H9 (cell line): ENCODE results near the gene WLS. TPM values are rescaled to one million over a fixed set of nuclear protein-coding genes. Genes with fewer than 3 reads are reported as not detected.

ENCODE experiments used
- DNase-seq: peaks from one replicate; pipeline ENCODE4 v3.0.0-alpha.2; 2017
- H2AFZ ChIP-seq: one replicate; pipeline ENCODE4 v1.6.1; 2013; ENCODE audit warnings: mild to moderate bottlenecking, low read length, control low read depth, moderate library complexity
- H2AK5ac ChIP-seq: 2 replicates; pipeline ENCODE4 v1.6.1; 2013; ENCODE audit warnings: low read length, control low read depth, mixed read lengths; ENCODE audit not compliant: insufficient read length
- H2BK120ac ChIP-seq: one replicate; pipeline ENCODE4 v1.6.1; 2013; ENCODE audit warnings: low read depth, mild to moderate bottlenecking, low read length, control low read depth, inconsistent platforms; ENCODE audit not compliant: poor library complexity, severe bottlenecking
- H2BK12ac ChIP-seq: 2 replicates; pipeline ENCODE4 v1.6.1; 2013; ENCODE audit warnings: low read length, control low read depth, mixed read lengths, low read depth; ENCODE audit not compliant: insufficient read length
- H2BK15ac ChIP-seq: 2 replicates; pipeline ENCODE4 v1.6.1; 2013; ENCODE audit warnings: low read depth, low read length, control low read depth
- H2BK20ac ChIP-seq: one replicate; pipeline ENCODE4 v1.6.1; 2013; ENCODE audit warnings: low read depth, mild to moderate bottlenecking, low read length, control low read depth, inconsistent platforms; ENCODE audit not compliant: poor library complexity, severe bottlenecking
- H2BK5ac ChIP-seq: 2 replicates; pipeline ENCODE4 v1.6.1; 2013; ENCODE audit warnings: low read length, control low read depth, mixed read lengths; ENCODE audit not compliant: insufficient read length
- H3K14ac ChIP-seq: 2 replicates; pipeline ENCODE4 v1.6.1; 2013; ENCODE audit warnings: low read length, control low read depth; ENCODE audit not compliant: insufficient read depth
- H3K18ac ChIP-seq: 2 replicates; pipeline ENCODE4 v1.6.1; 2013; ENCODE audit warnings: low read depth, mild to moderate bottlenecking, mixed read lengths, low read length, control low read depth; ENCODE audit not compliant: insufficient read length
- H3K23ac ChIP-seq: 2 replicates; pipeline ENCODE4 v1.6.1; 2013; ENCODE audit warnings: low read length, control low read depth, mixed read lengths, low read depth; ENCODE audit not compliant: insufficient read length
- H3K23me2 ChIP-seq: 2 replicates; pipeline ENCODE4 v1.6.1; 2013; ENCODE audit warnings: low read depth, mild to moderate bottlenecking, mixed read lengths, low read length, control low read depth; ENCODE audit not compliant: insufficient read length, poor library complexity, severe bottlenecking
- H3K27ac ChIP-seq: 2 replicates; pipeline ENCODE4 v1.5.1; 2013; ENCODE audit warnings: low read length, control low read depth, mixed read lengths, low read depth; ENCODE audit not compliant: insufficient read length
- H3K27me3 ChIP-seq: 2 replicates; pipeline ENCODE4 v1.6.1; 2013; ENCODE audit warnings: low read length, control low read depth, inconsistent platforms; ENCODE audit not compliant: insufficient read depth
- H3K4ac ChIP-seq: 2 replicates; pipeline ENCODE4 v1.6.1; 2013; ENCODE audit warnings: low read depth, mild to moderate bottlenecking, control low read depth, inconsistent platforms, low read length, moderate library complexity
- H3K4me1 ChIP-seq: 2 replicates; pipeline ENCODE4 v1.6.1; 2013; ENCODE audit warnings: low read length, control low read depth, inconsistent platforms; ENCODE audit not compliant: insufficient read depth
- H3K4me2 ChIP-seq: 2 replicates; pipeline ENCODE4 v1.6.1; 2013; ENCODE audit warnings: low read length, control low read depth, mixed read lengths; ENCODE audit not compliant: insufficient read length, insufficient read depth
- H3K56ac ChIP-seq: 2 replicates; pipeline ENCODE4 v1.6.1; 2013; ENCODE audit warnings: low read depth, mild to moderate bottlenecking, mixed read lengths, low read length, control low read depth; ENCODE audit not compliant: insufficient read length
- H3K79me1 ChIP-seq: 2 replicates; pipeline ENCODE4 v1.6.1; 2013; ENCODE audit warnings: low read depth, mild to moderate bottlenecking, moderate library complexity, low read length, control low read depth, inconsistent platforms; ENCODE audit not compliant: insufficient read depth, poor library complexity, severe bottlenecking
- H3K79me2 ChIP-seq: 2 replicates; pipeline ENCODE4 v1.6.1; 2013; ENCODE audit warnings: low read length, control low read depth, inconsistent platforms; ENCODE audit not compliant: insufficient read depth
- H3K9ac ChIP-seq: 2 replicates; pipeline ENCODE4 v1.6.1; 2013; ENCODE audit warnings: low read length, control low read depth, mixed read lengths; ENCODE audit not compliant: insufficient read length; ENCODE audit errors: extremely low read depth
- H3K9me3 ChIP-seq: one replicate; pipeline ENCODE4 v1.6.1; 2013; ENCODE audit warnings: low read depth, low read length, inconsistent platforms; ENCODE audit not compliant: control insufficient read depth
- H3T11ph ChIP-seq: one replicate; pipeline ENCODE4 v1.6.1; 2013; ENCODE audit warnings: mild to moderate bottlenecking, low read length, control low read depth, inconsistent platforms
- H4K20me1 ChIP-seq: one replicate; pipeline ENCODE4 v1.6.1; 2013; ENCODE audit not compliant: control insufficient read depth, insufficient read length, insufficient read depth
- H4K5ac ChIP-seq: 2 replicates; pipeline ENCODE4 v1.6.1; 2013; ENCODE audit warnings: low read depth, mild to moderate bottlenecking, mixed read lengths, low read length, control low read depth; ENCODE audit not compliant: insufficient read length
- H4K8ac ChIP-seq: replicated peaks from 2 replicates; pipeline ENCODE4 v1.6.1; 2013; ENCODE audit warnings: low read length, control low read depth, mixed read lengths, low read depth; ENCODE audit not compliant: insufficient read length
- H4K91ac ChIP-seq: 2 replicates; pipeline ENCODE4 v1.6.1; 2013; ENCODE audit warnings: low read depth, mild to moderate bottlenecking, moderate library complexity, mixed read lengths, low read length, control low read depth; ENCODE audit not compliant: insufficient read length
- H3K27ac Mint-ChIP-seq, 3 experiments: 2 replicates in 2 of 3; 3 replicates in 1 of 3; pipeline ENCODE4 v1.8.0; 2020 to 2021; ENCODE audit warnings: mixed read lengths in 3 of 3, mild to moderate bottlenecking in 1 of 3, moderate library complexity in 1 of 3
- H3K27me3 Mint-ChIP-seq: 2 replicates; pipeline ENCODE4 v1.8.0; 2021; ENCODE audit warnings: low read depth, mild to moderate bottlenecking, moderate library complexity, mixed read lengths
- H3K36me3 Mint-ChIP-seq, 3 experiments: 2 replicates in 2 of 3; 3 replicates in 1 of 3; pipeline ENCODE4 v1.8.0; 2020 to 2021; ENCODE audit warnings: low read depth in 3 of 3, mixed read lengths in 3 of 3; ENCODE audit not compliant: insufficient read depth in 1 of 3
- H3K4me1 Mint-ChIP-seq, 2 experiments: 2 replicates each; pipeline ENCODE4 v1.8.0; 2020; ENCODE audit warnings: mixed read lengths in 2 of 2
- H3K4me3 Mint-ChIP-seq, 2 experiments: 2 replicates in 1 of 2; 3 replicates in 1 of 2; pipeline ENCODE4 v1.8.0; 2020 to 2021; ENCODE audit warnings: mild to moderate bottlenecking in 2 of 2, mixed read lengths in 2 of 2, moderate library complexity in 1 of 2
- H3K9me3 Mint-ChIP-seq, 2 experiments: 2 replicates in 1 of 2; 3 replicates in 1 of 2; pipeline ENCODE4 v1.8.0; 2020; ENCODE audit warnings: mild to moderate bottlenecking in 2 of 2, mixed read lengths in 2 of 2, moderate library complexity in 1 of 2
- WGBS: extraction: QIAGEN DNeasy Blood & Tissue Kit; methylation state at CpG from one replicate; pipeline ENCODE4 v1.1.7; 2013; ENCODE audit warnings: missing lambda C conversion rate, low lambda C conversion rate, mixed read lengths; ENCODE audit not compliant: insufficient read length; ENCODE audit errors: extremely low coverage; 5-methylcytosine and 5-hydroxymethylcytosine counted together
- total RNA-seq: library from RNA; stranded (reverse); gene quantifications from 2 replicates; pipeline ENCODE4 v1.2.1, GENCODE V29; 2021
- TF ChIP-seq, protein P1 (sequence below): fragments of 200-600 bp; sonication (generic); conservative IDR thresholded peaks from 3 replicates; pipeline ENCODE4 v1.8.0; 2021; ENCODE audit warnings: antibody characterized with exemption, mild to moderate bottlenecking

Gene WLS
- total RNA-seq, 1 experiment from 2014 or later, result 0.94 TPM

DNA sequence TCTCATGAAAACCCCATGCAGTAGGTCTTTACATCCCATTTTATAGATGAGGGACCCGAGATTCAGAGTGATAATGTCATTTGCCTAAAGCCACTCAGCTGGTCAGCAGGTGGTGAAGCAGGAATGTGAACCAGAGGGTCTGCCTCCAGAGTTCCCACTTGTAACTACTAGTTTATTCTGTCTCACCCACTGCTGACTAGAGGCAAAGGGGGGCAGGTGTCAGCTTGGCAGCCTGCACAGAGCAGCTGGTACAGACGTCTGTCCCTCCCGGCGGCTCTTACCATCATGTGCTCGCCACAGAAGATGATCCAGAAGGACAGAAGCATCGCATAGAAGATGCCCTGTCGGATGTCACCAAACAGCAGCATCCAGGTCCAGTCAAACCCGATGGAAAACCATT lies 82.4 kb downstream of the WLS start:
- H3K23me2 ChIP-seq, result no peaks in the 10 kb centered on the region
- H3K4me1 Mint-ChIP-seq, result peaks cover 14 to 17% of the 10 kb centered on the region in 2 experiments
- no peak overlapping the region for H2BK120ac ChIP-seq
- no peak overlapping the region for H3K9ac ChIP-seq
- no peak for DNase-seq
- TF ChIP-seq, protein P1, sequence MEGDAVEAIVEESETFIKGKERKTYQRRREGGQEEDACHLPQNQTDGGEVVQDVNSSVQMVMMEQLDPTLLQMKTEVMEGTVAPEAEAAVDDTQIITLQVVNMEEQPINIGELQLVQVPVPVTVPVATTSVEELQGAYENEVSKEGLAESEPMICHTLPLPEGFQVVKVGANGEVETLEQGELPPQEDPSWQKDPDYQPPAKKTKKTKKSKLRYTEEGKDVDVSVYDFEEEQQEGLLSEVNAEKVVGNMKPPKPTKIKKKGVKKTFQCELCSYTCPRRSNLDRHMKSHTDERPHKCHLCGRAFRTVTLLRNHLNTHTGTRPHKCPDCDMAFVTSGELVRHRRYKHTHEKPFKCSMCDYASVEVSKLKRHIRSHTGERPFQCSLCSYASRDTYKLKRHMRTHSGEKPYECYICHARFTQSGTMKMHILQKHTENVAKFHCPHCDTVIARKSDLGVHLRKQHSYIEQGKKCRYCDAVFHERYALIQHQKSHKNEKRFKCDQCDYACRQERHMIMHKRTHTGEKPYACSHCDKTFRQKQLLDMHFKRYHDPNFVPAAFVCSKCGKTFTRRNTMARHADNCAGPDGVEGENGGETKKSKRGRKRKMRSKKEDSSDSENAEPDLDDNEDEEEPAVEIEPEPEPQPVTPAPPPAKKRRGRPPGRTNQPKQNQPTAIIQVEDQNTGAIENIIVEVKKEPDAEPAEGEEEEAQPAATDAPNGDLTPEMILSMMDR, result no peak
- H3T11ph ChIP-seq, result no peak overlapping the region
- H3K56ac ChIP-seq, result no peak overlapping the region
- no peak overlapping the region for H3K4me2 ChIP-seq
- H3K14ac ChIP-seq, result no peak overlapping the region
- no peaks in the 10 kb centered on the region for H3K79me1 ChIP-seq
- no peak overlapping the region for H2BK5ac ChIP-seq
- no peak overlapping the region for H3K4ac ChIP-seq
- H3K23ac ChIP-seq, result no peak overlapping the region
- no peak overlapping the region for H2AK5ac ChIP-seq
- no peak overlapping the region for H4K91ac ChIP-seq
- no peaks in the 10 kb centered on the region for H3K27me3 ChIP-seq
- H4K8ac ChIP-seq, result no peak overlapping the region
- no peak overlapping the region for H4K5ac ChIP-seq
- H3K18ac ChIP-seq, result no peak overlapping the region
- no CpG with 5 or more reads among the region's 8 CpGs for WGBS
- peaks cover 4% of the 10 kb centered on the region; the same call in 1 of the 2 replicates for H3K4me1 ChIP-seq
- H3K27me3 Mint-ChIP-seq, result peaks cover 4% of the 10 kb centered on the region; the same call in 1 of the 2 replicates
- no peaks in the 10 kb centered on the region for H3K36me3 Mint-ChIP-seq
- no peak overlapping the region for H2BK12ac ChIP-seq
- no peak overlapping the region for H3K27ac ChIP-seq
- H3K9me3 ChIP-seq, result no peaks in the 10 kb centered on the region
- peaks cover 0 to 1% of the 10 kb centered on the region in 2 experiments; a peak in 1 of 5 replicates for H3K9me3 Mint-ChIP-seq
- no peak overlapping the region for H2BK15ac ChIP-seq
- no peak overlapping the region for H2AFZ ChIP-seq
- no peak overlapping the region for H3K27ac Mint-ChIP-seq
- H2BK20ac ChIP-seq, result no peak overlapping the region
- H3K4me3 Mint-ChIP-seq, result no peak overlapping the region
- no peaks in the 10 kb centered on the region for H3K79me2 ChIP-seq
- no peaks in the 10 kb centered on the region for H4K20me1 ChIP-seq
